ENCODE measurements around the gene FAM78A.

Gene FAM78A

DNA sequence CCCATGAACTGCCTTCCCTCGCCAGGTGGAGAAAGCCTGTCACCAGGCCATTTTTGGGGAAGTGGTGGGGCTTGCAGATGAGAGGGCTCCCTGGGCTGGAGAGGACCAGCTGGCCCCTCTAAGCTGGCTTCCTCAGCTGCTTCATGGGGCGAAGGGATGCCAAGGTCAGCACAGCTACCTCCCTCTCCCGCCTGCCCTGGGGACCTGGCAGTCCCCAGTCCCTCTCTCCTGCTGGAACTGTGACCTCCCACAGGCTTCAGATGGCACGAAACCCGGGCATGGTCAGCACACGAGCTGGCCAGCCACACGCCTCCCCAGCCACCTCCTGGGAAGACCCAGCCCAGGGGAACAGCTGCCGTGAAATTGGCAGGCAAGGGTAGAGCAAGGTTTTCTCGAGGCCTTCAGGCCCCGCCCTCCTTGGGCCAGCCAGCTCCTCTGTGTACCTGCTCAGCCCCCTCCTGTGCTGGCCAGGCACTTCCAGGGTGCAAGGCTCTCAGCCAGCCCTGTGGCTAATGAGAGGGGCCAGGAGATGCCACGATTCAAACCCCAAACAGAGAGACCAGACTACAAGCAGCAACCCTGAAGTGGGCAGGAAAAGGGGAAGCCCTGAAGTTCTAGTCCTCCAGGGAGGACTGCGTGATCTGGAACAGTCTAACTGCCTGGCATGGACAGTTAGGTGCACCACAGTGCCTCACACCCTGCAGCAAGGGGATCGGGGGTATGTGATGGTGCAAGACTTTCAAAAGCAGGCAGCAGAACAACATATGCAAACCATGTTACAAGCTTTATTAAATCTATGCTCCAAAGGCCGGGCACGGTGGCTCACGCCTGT lies 26.1 kb upstream of the FAM78A start:
- no peak for DNase-seq

- no peak for DNase-seq
Measured at GRCh38 chr9:131300444-131300843, 24.1 kb upstream of the FAM78A start.

DNA sequence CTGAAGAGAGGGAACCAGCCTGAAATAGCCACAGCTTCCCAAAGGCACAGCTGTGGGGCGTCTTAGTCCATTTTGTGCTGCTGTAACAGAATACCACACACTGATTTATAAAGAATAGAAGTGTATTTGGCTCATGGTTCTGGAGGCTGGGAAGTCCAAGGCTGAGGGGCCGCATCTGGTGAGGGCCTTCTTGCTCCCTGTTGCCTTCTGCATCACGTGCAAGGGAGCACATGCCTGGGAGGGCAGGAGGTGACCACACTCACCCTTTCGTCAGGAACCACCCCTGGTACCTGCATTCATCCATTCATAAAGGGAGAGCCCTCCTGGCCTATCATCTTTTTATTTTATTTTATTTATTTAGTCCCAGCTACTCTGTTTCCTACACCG lies 23.6 kb upstream of the FAM78A start:
- no peak for DNase-seq

- DNase-seq, result no peak
Measured at GRCh38 chr9:131299346-131299960, 23.1 kb upstream of the FAM78A start.

DNA sequence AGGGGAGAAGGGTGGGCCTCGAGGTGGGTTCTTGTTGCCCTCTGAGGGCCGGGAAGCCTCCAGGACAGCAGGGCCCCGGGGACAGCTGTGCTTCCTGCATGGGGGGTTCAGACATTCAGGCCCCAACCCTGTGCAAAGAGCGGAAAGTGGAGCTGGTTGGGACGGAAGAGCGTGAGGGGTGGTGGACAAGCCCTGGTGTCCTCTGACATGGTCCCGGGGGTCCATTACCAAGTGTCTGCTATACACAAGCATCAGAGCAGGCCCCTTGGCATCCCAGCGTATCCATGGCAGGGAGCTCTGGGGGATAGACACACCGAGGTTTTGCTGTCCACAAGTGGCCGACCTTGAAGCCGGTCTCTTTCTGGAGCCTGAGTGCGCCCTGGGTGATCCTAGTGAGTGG lies 22.5 kb upstream of the FAM78A start:
- DNase-seq, result no peak

DNA sequence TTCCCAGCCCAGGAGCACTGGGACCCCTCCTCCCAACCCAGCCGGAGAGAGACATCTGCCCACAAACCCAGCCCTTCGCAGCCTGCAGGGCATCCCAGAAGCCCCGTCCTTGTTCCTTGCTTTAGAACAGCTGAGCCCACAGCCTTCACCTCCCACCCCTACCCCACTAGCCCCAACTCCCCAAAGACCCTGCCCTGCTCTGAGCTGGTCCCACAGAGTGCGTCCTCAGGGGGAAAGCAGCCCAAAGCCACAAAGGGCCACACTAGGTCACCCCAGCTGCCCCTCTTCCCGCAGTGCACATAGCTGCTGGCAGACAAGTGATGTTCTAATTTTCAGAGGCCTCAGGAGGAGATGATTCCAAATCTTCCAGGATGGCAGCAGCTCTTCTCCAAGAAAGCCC lies 22.0 kb upstream of the FAM78A start:
- no peak for DNase-seq

GRCh38 chr9:131297903-131298302 lies 21.6 kb upstream of the FAM78A start:
- DNase-seq, result no peak

GRCh38 chr9:131296906-131297500 lies 20.7 kb upstream of the FAM78A start:
- no peak for DNase-seq

DNA sequence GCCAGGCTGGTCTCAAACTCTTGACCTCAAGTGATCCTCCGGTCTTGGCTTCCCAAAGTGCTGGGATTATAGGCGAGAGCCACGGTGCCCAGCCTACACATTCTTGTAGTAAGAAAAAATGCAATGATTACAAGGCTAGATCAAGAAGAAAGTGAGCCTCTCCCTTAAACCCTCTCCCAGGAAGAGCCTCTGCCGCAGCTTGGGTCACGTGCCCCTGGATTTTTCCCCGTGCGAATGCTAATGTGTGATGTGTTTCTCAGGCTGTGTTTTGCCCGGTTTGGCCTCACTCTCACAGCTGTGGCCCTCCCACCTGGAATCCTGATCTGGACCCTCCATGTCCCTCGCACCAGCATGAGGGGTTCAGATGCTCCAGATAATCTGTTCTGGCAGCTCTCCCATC lies 20.1 kb upstream of the FAM78A start:
- no peak for DNase-seq

DNA sequence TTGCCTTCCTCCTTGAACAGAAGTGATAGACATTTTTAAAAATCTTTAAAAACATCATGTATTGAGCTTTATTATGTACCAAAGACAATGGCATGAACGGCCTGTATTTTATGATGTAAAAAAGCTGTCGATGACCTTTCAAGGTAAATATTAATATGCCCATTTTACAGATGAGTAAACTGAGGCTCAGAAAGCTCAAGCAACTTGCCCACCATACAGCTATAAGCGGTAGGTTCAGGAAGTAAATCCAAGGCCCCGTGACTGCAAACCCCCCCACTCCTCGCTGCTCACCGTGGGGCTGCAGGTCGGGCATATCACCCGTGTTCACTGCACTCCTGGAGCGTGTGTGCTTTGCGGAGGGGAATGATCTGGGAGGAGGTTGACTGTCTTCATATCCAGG lies 16.6 kb upstream of the FAM78A start:
- DNase-seq, result no peak

DNA sequence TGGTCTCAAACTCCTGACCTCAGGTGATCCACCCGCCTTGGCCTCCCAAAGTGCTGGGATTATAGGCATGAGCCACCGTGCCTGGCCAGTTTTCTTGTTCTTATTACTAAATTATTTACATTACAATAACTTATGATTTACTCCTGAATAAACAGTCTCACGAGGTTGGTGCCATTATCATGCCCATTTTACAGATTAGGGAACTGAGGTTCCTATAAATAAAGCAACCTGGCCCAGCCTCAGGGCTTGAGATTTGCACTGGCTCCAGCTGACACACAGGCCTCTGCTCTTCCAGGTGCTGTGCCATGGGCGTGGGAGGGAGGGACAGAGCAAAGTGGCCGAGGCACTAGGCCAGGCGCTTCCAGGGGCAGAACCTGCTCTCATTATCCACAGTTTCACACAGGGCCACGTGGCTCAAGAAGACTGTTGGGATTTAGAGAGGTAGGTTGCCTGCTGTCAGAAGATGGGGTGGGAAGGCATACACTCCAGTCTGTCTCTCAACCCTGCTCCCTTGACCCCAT lies 15.5 kb upstream of the FAM78A start:
- no peak for DNase-seq

- no peak for DNase-seq
Measured at GRCh38 chr9:131290767-131291370, 14.6 kb upstream of the FAM78A start.

DNA sequence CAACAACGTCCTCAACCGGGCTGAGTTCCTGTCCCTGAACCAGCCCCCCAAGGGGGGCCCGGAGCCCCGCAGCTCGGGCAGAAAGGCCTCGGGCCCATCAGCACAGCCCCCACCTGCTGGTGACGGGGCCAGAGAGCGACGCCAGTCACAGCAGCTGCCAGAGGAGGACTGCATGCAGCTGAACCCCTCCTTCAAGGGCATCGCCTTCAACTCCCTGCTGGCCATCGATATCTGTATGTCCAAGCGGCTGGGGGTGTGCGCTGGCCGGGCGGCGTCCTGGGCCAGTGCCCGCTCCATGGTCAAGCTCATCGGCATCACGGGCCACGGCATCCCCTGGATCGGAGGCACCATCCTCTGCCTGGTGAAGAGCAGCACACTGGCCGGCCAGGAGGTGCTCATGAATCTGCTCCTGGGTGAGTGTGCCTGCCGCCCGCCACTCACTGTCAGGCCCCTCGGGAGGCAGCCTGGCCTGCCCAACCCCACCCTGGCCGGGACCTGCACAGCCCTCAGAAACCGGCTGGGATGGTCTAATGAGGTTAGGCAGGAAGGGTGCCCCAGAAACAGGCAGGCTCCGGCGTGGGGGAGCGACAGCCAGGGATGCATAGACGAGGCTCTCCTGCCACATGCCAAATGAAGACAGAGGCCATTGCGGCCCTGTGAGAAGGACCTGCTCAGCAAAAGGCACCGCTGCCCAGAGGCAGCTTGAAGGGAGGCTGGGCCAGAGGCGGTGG lies 13.9 kb upstream of the FAM78A start:
- no peak for DNase-seq

GRCh38 chr9:131289301-131290035 lies 13.2 kb upstream of the FAM78A start, which contains the start of gene PLPP7:
Gene PLPP7, plus strand, starts transcription at chr9:131289723. Its CDS starts 275 bp downstream, at chr9:131289998.
- DNase-seq, result peak; percentile 7 to 29

DNA sequence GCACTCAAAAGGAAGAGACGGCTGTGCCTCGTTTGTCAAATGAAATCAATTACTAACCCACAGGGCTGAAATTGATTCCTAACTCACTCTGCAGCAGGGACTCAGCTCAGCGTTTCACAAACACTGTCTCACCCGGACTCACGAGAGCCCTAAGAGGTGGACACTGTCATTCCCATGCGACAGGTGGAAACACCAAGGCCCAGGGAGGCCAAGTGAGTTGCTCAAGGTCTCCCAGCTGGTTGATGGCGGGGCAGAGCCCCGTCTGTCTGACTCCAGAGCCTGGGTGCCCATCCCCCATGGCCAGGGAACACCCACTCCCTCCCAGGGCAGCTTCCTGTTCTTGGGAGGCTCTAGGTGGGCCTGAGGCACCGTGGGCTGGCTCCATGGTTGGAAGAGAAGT lies 11.9 kb upstream of the FAM78A start:
- DNase-seq, result peak in 1 of 2 donors; percentile 18

- DNase-seq, result no peak
Measured at GRCh38 chr9:131287359-131287758, 11.0 kb upstream of the FAM78A start.

GRCh38 chr9:131284856-131285255 lies 8.5 kb upstream of the FAM78A start:
- peak; percentile 11 to 56 for DNase-seq

DNA sequence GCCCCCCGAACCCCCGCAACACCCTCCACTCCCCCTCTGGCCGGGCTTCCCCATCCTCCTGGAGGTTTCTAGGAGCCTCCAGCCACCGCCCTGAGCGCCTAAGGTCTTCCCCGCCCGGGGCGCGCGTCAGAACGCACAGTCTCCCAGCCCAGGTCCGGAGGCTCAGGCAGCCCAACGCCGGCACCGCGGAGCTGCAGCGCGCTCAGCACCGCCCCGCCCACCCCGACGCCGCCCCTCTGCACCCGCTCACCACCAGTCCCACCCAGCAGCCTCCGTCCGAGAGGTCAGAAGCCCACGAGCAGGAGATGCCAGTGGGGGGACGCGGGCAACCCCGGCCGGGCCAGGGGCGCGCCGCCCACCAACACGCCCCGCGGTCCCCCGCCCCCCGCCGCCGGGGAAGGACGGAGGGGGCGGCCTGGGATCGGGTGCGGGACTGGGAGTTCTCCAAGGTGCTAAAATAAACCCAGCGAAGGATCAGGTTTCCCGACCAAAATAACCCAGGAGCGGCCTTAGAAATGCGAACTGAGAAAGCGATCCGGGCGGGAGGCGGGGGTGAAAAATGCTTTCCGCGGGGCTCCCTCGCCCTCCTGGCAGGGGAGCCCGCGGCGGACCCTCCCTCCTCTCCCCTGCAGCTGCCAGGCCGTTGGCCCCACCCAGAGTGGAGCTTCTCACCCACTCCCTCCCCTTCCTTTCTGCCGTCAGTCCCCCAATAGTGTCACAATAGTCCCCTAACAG lies 6.5 kb upstream of the FAM78A start:
- DNase-seq, result no peak

GRCh38 chr9:131282175-131282574 lies 5.9 kb upstream of the FAM78A start:
- DNase-seq, result no peak

GRCh38 chr9:131281119-131281965 lies 5.0 kb upstream of the FAM78A start:
- DNase-seq, result no peak

Data from inflammatory macrophage (primary cell).